ENCODE measurements around the gene PLXDC1.

DNA sequence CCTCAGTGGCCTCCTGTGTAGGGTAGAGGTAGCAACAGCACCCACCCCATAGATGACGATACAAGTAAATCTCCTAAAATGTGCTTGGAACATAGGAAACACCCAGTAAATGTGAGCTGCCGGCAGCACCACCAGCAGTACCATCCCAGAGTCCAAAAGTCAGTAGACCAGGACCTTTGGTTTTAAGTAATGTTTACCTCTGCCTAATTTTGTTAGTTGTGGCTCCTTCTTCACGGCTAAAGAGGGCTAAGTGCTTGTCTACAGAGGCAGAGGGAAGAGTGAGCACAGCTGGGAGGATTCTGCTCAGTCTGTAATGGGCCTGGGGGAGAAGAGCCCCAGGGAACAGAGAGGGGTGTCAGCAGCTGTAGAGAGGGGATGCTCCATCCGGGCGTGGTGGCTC, 92.9 kb downstream of the PLXDC1 start:
- TF ChIP-seq RARB (CRISPR knock-in tag; IDR thresholded peaks at IDR 0.05): no peak
- no peak for TF ChIP-seq CREB5 (CRISPR knock-in tag; IDR thresholded peaks at IDR 0.05; ENCODE audit: low read depth)

All from SK-N-SH treated with all-trans-retinoic acid at 6 μM for 48 hours (cell line).